Measurements from ENCODE around the gene WDR1.

Gene WDR1

DNA sequence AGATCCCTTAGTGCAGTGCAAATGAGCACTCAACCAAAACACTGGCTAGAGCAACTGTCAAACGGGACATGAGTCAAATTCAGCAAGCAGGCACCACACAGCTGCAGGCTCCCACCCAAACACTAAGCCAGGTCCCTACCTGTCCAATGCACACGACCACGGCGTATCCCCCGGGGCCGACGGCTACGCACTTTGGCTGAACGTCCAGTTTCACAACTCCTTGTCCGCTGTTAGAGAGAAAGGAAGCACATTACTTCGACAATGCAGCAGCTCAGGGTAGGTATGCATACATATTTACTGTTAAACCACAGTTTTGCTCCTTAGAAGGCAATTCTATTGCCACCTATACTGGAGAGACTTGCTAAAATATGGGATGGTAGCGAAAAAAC lies 35.4 kb downstream of the WDR1 start:
- Histone ChIP-seq H3K4me2 (ENCODE audit: low read depth, low read length, poor library complexity, severe bottlenecking) (no peak overlapping the region), H3K36me3 (ENCODE audit: low read length) (no peaks in the 10 kb centered on the region), H3K27ac (ENCODE audit: low read depth, low read length) (no peak overlapping the region), H4K20me1 (ENCODE audit: low read depth, low read length) (no peaks in the 10 kb centered on the region), H3F3A (ENCODE audit: insufficient read depth) (no peaks in the 10 kb centered on the region), H3K9me3 (ENCODE audit: insufficient read depth, low read length) (no peaks in the 10 kb centered on the region), H3K9ac (ENCODE audit: low read length) (no peak overlapping the region), H3K79me2 (ENCODE audit: insufficient read depth, low read length) (no peaks in the 10 kb centered on the region), H3K27me3 (ENCODE audit: low read length) (no peaks in the 10 kb centered on the region), H3K4me3 (ENCODE audit: insufficient read depth, low read length, poor library complexity, severe bottlenecking) (no peak overlapping the region), H3K9me2 (replicated peaks; ENCODE audit: insufficient read depth, low read length) (no peaks in the 10 kb centered on the region), H2AFZ (ENCODE audit: low read depth, low read length, severe bottlenecking) (no peak overlapping the region)
- TF ChIP-seq, protein P1, sequence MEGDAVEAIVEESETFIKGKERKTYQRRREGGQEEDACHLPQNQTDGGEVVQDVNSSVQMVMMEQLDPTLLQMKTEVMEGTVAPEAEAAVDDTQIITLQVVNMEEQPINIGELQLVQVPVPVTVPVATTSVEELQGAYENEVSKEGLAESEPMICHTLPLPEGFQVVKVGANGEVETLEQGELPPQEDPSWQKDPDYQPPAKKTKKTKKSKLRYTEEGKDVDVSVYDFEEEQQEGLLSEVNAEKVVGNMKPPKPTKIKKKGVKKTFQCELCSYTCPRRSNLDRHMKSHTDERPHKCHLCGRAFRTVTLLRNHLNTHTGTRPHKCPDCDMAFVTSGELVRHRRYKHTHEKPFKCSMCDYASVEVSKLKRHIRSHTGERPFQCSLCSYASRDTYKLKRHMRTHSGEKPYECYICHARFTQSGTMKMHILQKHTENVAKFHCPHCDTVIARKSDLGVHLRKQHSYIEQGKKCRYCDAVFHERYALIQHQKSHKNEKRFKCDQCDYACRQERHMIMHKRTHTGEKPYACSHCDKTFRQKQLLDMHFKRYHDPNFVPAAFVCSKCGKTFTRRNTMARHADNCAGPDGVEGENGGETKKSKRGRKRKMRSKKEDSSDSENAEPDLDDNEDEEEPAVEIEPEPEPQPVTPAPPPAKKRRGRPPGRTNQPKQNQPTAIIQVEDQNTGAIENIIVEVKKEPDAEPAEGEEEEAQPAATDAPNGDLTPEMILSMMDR (IDR thresholded peaks at IDR 0.05; ENCODE audit: insufficient read depth, low read length, poor library complexity, severe bottlenecking), result no peak
- TF ChIP-seq EZH2phosphoT487 (conservative IDR thresholded peaks at IDR 0.05; ENCODE audit: low read length), result no peak

DNA sequence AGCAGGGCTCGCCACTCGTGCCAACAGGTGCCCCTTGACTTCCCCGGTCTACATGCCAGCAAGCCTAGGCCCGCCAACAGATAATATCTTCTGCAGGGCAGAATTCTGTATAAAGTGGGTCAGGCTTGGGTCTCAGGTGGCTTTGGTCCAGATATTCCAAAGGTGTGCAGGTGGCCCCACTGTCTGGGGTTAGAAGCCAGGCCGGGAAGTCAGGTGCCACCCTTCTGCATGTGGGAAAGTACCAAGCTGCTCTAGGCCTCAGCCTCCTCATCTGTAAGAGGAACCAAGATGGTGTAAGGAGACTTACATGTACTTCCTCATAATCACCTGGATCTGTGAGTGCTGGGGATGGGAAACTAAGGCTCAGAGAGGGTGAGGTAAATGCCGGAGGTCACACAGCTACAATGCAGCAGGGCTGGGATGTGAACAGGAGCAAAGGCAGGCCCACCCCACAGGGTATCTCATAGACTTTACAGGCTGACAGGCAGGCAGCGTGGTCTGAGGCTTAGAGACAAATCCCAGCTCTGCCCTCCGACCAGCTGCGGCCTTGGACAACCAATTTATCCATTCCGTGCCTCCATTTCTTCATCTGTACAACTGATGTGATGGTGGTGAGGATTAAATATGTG lies 35.9 kb downstream of the WDR1 start:
- Histone ChIP-seq H3K4me3 (ENCODE audit: insufficient read depth, low read length, poor library complexity, severe bottlenecking) (no peak overlapping the region), H2AFZ (ENCODE audit: low read depth, low read length, severe bottlenecking) (no peak overlapping the region), H3K9me3 (ENCODE audit: insufficient read depth, low read length) (no peaks in the 10 kb centered on the region), H3K4me2 (ENCODE audit: low read depth, low read length, poor library complexity, severe bottlenecking) (no peak overlapping the region), H3K9me2 (replicated peaks; ENCODE audit: insufficient read depth, low read length) (no peaks in the 10 kb centered on the region), H3K9ac (ENCODE audit: low read length) (no peak overlapping the region), H3K79me2 (ENCODE audit: insufficient read depth, low read length) (no peaks in the 10 kb centered on the region), H3K27ac (ENCODE audit: low read depth, low read length) (no peak overlapping the region), H3K27me3 (ENCODE audit: low read length) (no peaks in the 10 kb centered on the region), H4K20me1 (ENCODE audit: low read depth, low read length) (no peaks in the 10 kb centered on the region), H3F3A (ENCODE audit: insufficient read depth) (no peaks in the 10 kb centered on the region), H3K36me3 (ENCODE audit: low read length) (no peaks in the 10 kb centered on the region)
- TF ChIP-seq, protein P1 (IDR thresholded peaks at IDR 0.05; ENCODE audit: insufficient read depth, low read length, poor library complexity, severe bottlenecking), result no peak
- TF ChIP-seq EZH2phosphoT487 (conservative IDR thresholded peaks at IDR 0.05; ENCODE audit: low read length), result no peak

DNA sequence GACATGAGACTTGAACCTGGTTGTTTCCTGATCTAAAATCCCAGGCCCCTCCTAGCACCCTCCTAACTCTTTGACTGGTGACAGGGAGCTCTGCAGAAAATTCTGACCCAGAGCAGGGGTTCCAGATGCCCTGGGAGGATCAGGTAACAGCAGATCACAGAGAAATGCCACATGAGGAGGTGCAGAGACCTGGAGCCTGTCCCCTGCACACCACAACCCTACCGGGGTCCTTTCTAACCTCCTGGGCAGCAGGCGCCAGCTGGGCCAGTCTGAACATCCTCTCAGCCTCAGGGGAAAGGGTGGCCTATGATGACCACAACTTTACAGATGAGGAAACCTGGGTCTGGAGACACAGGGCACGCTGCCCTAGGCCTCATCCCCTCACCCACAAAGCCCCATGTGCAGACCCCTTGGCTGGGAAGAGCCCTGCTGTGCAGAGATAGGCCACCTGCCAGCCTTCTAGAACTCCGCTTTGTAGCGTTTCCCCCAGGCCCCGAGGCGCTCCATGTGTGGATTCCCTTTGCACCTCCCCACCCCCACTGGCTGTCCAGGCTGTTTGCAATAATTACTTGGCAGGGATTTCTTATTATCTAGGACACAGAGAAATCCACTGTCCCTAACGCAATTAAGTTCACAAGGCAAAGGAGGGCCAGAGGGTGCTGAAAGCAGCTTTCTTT lies 36.5 kb downstream of the WDR1 start:
- H3K36me3 ChIP-seq (ENCODE audit: low read length), result no peaks in the 10 kb centered on the region
- no peaks in the 10 kb centered on the region for H3F3A ChIP-seq (ENCODE audit: insufficient read depth)

More for the DNA sequence above, 36.5 kb downstream of the WDR1 start:
- H3K4me2 ChIP-seq (ENCODE audit: low read depth, low read length, poor library complexity, severe bottlenecking), result no peak overlapping the region
- H3K9ac ChIP-seq (ENCODE audit: low read length), result no peak overlapping the region
- H3K4me3 ChIP-seq (ENCODE audit: insufficient read depth, low read length, poor library complexity, severe bottlenecking), result no peak overlapping the region
- no peak overlapping the region for H3K27ac ChIP-seq (ENCODE audit: low read depth, low read length)
- no peaks in the 10 kb centered on the region for H3K9me2 ChIP-seq (replicated peaks; ENCODE audit: insufficient read depth, low read length)
- H3K79me2 ChIP-seq (ENCODE audit: insufficient read depth, low read length), result no peaks in the 10 kb centered on the region
- no peaks in the 10 kb centered on the region for H3K9me3 ChIP-seq (ENCODE audit: insufficient read depth, low read length)
- no peaks in the 10 kb centered on the region for H4K20me1 ChIP-seq (ENCODE audit: low read depth, low read length)
- H2AFZ ChIP-seq (ENCODE audit: low read depth, low read length, severe bottlenecking), result no peak overlapping the region
- no peak for TF ChIP-seq EZH2phosphoT487 (conservative IDR thresholded peaks at IDR 0.05; ENCODE audit: low read length)
- TF ChIP-seq, protein P1 (IDR thresholded peaks at IDR 0.05; ENCODE audit: insufficient read depth, low read length, poor library complexity, severe bottlenecking), result no peak
- no peaks in the 10 kb centered on the region for H3K27me3 ChIP-seq (ENCODE audit: low read length)

Data from SU-DHL-6 (cell line).